Mesenchymal stem cell (in vitro differentiated cells and primary cell): ENCODE results near the gene ZNF292.

Experiments
- DNase-seq: peaks from one replicate; pipeline ENCODE4 v3.0.0-alpha.2; 2013
- H2AFZ ChIP-seq: one replicate; pipeline ENCODE4 v1.6.1; 2013; ENCODE audit warnings: low read depth, mild to moderate bottlenecking, control low read depth, inconsistent platforms, low read length, moderate library complexity
- H2AK5ac ChIP-seq: 2 replicates; pipeline ENCODE4 v1.6.1; 2013; ENCODE audit warnings: low read length, moderate library complexity, mild to moderate bottlenecking, inconsistent platforms; ENCODE audit not compliant: severe bottlenecking
- H2BK120ac ChIP-seq: one replicate; pipeline ENCODE4 v1.6.1; 2013; ENCODE audit warnings: low read depth, mild to moderate bottlenecking, inconsistent platforms, low read length, moderate library complexity
- H2BK12ac ChIP-seq, 2 experiments: one replicate each; pipeline ENCODE4 v1.6.1; 2013; ENCODE audit warnings: inconsistent platforms in 2 of 2, low read length in 2 of 2, mild to moderate bottlenecking in 2 of 2, moderate library complexity in 2 of 2, control low read depth in 1 of 2
- H2BK15ac ChIP-seq: one replicate; pipeline ENCODE4 v1.6.1; 2013; ENCODE audit warnings: mild to moderate bottlenecking, low read depth, inconsistent platforms; ENCODE audit not compliant: poor library complexity, severe bottlenecking
- H2BK5ac ChIP-seq: 2 replicates; pipeline ENCODE4 v1.6.1; 2013; ENCODE audit warnings: low read depth, mild to moderate bottlenecking, low read length, control low read depth, inconsistent platforms; ENCODE audit not compliant: poor library complexity, severe bottlenecking
- H3K14ac ChIP-seq, 2 experiments: one replicate each; pipeline ENCODE4 v1.6.1; 2013; ENCODE audit warnings: inconsistent platforms in 2 of 2, low read length in 2 of 2, control low read depth in 1 of 2, mild to moderate bottlenecking in 1 of 2, moderate library complexity in 1 of 2
- H3K18ac ChIP-seq, 2 experiments: one replicate each; pipeline ENCODE4 v1.6.1; 2013; ENCODE audit warnings: inconsistent platforms in 2 of 2, low read length in 2 of 2, control low read depth in 1 of 2, low read depth in 1 of 2, mild to moderate bottlenecking in 1 of 2
- H3K23ac ChIP-seq, 2 experiments: one replicate each; pipeline ENCODE4 v1.6.1; 2013; ENCODE audit warnings: inconsistent platforms in 2 of 2, low read length in 2 of 2, mild to moderate bottlenecking in 2 of 2, moderate library complexity in 2 of 2, control low read depth in 1 of 2
- H3K27ac ChIP-seq: 2 replicates; pipeline ENCODE4 v1.5.1; 2013; ENCODE audit warnings: mild to moderate bottlenecking, moderate library complexity, low read length, control low read depth, inconsistent platforms; ENCODE audit not compliant: poor library complexity, severe bottlenecking
- H3K27me3 ChIP-seq, 2 experiments: 2 replicates each; pipeline versions ENCODE4 v1.6.1 to v1.7.0; 2013; ENCODE audit warnings: low read length in 2 of 2, mild to moderate bottlenecking in 2 of 2, moderate library complexity in 2 of 2, control low read depth in 1 of 2, inconsistent platforms in 1 of 2; ENCODE audit not compliant: control insufficient read depth in 1 of 2, insufficient read depth in 1 of 2
- H3K36me3 ChIP-seq, 2 experiments: 2 replicates each; pipeline versions ENCODE4 v1.6.1 to v1.7.0; 2013; ENCODE audit warnings: low read length in 2 of 2, control low read depth in 1 of 2, inconsistent platforms in 1 of 2, low read depth in 1 of 2, mild to moderate bottlenecking in 1 of 2; ENCODE audit not compliant: insufficient read depth in 2 of 2, control insufficient read depth in 1 of 2
- H3K4ac ChIP-seq, 2 experiments: one replicate each; pipeline ENCODE4 v1.6.1; 2013; ENCODE audit warnings: inconsistent platforms in 2 of 2, low read length in 2 of 2, mild to moderate bottlenecking in 2 of 2, moderate library complexity in 2 of 2, control low read depth in 1 of 2, low read depth in 1 of 2
- H3K4me1 ChIP-seq: 2 replicates; pipeline ENCODE4 v1.6.1; 2013; ENCODE audit warnings: low read depth, low read length, control low read depth; ENCODE audit not compliant: control insufficient read depth, insufficient read depth
- H3K4me2 ChIP-seq: 2 replicates; pipeline ENCODE4 v1.6.1; 2013; ENCODE audit warnings: low read length, mild to moderate bottlenecking, inconsistent platforms; ENCODE audit not compliant: poor library complexity, severe bottlenecking
- H3K4me3 ChIP-seq, 2 experiments: 2 replicates each; pipeline versions ENCODE4 v1.5.1 to v1.7.0; 2013; ENCODE audit warnings: low read length in 2 of 2, mild to moderate bottlenecking in 2 of 2, control low read depth in 1 of 2, low read depth in 1 of 2; ENCODE audit not compliant: insufficient read depth in 1 of 2
- H3K79me1 ChIP-seq: replicated peaks from 2 replicates; pipeline ENCODE4 v1.6.1; 2013; ENCODE audit warnings: mild to moderate bottlenecking, control low read depth, low read length, inconsistent platforms; ENCODE audit not compliant: poor library complexity, severe bottlenecking
- H3K9ac ChIP-seq: 2 replicates; pipeline ENCODE4 v1.7.0; 2013; ENCODE audit warnings: mild to moderate bottlenecking, low read length, moderate library complexity
- H3K9me3 ChIP-seq: 2 replicates; pipeline ENCODE4 v1.7.0; 2013; ENCODE audit warnings: mild to moderate bottlenecking, low read length; ENCODE audit not compliant: control insufficient read depth
- H4K8ac ChIP-seq: one replicate; pipeline ENCODE4 v1.6.1; 2013; ENCODE audit warnings: inconsistent platforms, mild to moderate bottlenecking, low read length, moderate library complexity
- H4K91ac ChIP-seq: one replicate; pipeline ENCODE4 v1.6.1; 2013; ENCODE audit warnings: mild to moderate bottlenecking, low read length, inconsistent platforms
- WGBS: methylation state at CpG from one replicate; pipeline ENCODE4 v1.1.7; 2013; ENCODE audit warnings: mixed read lengths; 5-methylcytosine and 5-hydroxymethylcytosine counted together

ZNF292 gene

DNA sequence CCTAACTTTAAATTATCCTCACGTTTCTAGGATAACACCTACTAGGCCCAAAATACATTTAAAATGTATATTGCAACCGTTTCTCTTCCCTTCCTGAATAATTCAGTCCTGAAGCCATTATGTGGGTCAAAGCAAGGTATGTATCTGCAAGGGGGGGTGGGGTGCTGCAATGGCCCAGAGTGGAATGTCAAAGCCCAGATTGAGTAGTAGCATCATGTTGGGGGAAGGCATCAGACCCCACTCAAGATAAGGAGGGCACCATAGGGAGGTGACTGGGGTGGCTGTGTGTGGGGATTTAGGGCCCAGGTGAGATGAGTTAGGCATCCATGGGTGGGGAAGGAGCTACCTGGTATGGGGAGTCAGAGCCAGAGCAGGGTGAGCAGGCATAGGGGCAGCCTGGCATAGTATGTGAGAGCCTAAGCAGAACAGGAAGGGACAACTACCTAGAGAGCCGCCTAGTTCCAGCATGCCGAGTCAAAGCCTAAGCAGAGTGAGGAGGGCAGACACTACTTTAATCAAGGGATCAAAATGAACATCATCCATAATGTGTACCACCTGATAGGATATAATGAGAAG, 48.2 kb downstream of the ZNF292 start:
- no peak overlapping the region for H3K4me3 ChIP-seq
- H3K27ac ChIP-seq, result no peak overlapping the region
- H2BK12ac ChIP-seq, result no peak overlapping the region
- H3K36me3 ChIP-seq, result peaks cover 4 to 25% of the 10 kb centered on the region in 2 experiments
- peaks cover 12% of the 10 kb centered on the region for H3K79me1 ChIP-seq
- H3K4ac ChIP-seq, result no peak overlapping the region
- H2BK5ac ChIP-seq, result no peak overlapping the region
- no peak overlapping the region for H2BK120ac ChIP-seq
- no peak overlapping the region for H2BK15ac ChIP-seq
- H3K27me3 ChIP-seq, result no peaks in the 10 kb centered on the region
- H3K9me3 ChIP-seq, result no peaks in the 10 kb centered on the region
- no peak for DNase-seq
- H3K4me1 ChIP-seq, result no peaks in the 10 kb centered on the region
- no peak overlapping the region for H3K14ac ChIP-seq
- no peak overlapping the region for H2AFZ ChIP-seq
- no peak overlapping the region for H3K23ac ChIP-seq
- H2AK5ac ChIP-seq, result no peak overlapping the region
- H3K9ac ChIP-seq, result no peak overlapping the region
- no peak overlapping the region for H4K8ac ChIP-seq
- no peak overlapping the region for H3K4me2 ChIP-seq
- no peak overlapping the region for H3K18ac ChIP-seq
- H4K91ac ChIP-seq, result no peak overlapping the region
- whole genome bisulfite sequencing, result 90% methylated on average over 2 of the region's 4 CpGs

DNA sequence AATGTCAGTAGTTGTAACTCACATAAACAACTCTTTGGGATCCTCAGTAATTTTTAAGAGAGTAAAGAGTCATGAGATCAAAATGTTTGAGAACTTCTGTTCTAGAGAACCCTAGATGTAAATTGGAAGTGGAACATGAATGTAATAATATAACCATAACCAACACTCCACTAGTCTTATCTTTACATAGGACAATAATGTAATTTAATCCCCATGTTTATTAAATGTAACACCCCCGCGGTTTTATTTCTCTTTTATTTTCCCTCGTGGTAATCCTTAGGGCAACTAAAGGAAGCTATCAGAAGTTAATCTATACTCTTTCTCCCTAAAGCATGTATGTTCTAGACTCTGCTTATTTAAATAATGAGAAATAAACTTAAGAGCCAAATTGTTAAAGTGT, 54.4 kb downstream of the ZNF292 start:
- no peak for DNase-seq
- Histone ChIP-seq H2AK5ac (no peak overlapping the region), H4K91ac (no peak overlapping the region), H3K23ac (no peak overlapping the region), H2BK15ac (no peak overlapping the region), H3K4me2 (no peak overlapping the region), H4K8ac (no peak overlapping the region), H3K79me1 (peaks cover 15% of the 10 kb centered on the region), H3K9me3 (no peaks in the 10 kb centered on the region), H3K36me3 (peaks cover 0 to 9% of the 10 kb centered on the region in 2 experiments), H3K27me3 (no peaks in the 10 kb centered on the region), H3K27ac (no peak overlapping the region), H2BK5ac (no peak overlapping the region), H2BK120ac (no peak overlapping the region), H3K4me1 (peaks cover 3% of the 10 kb centered on the region), H3K14ac (no peak overlapping the region), H3K4ac (no peak overlapping the region), H2AFZ (no peak overlapping the region), H3K4me3 (no peak overlapping the region), H3K18ac (no peak overlapping the region), H3K9ac (no peak overlapping the region), H2BK12ac (no peak overlapping the region)
- 65% methylated on average over 3 of the region's 3 CpGs for WGBS

DNA sequence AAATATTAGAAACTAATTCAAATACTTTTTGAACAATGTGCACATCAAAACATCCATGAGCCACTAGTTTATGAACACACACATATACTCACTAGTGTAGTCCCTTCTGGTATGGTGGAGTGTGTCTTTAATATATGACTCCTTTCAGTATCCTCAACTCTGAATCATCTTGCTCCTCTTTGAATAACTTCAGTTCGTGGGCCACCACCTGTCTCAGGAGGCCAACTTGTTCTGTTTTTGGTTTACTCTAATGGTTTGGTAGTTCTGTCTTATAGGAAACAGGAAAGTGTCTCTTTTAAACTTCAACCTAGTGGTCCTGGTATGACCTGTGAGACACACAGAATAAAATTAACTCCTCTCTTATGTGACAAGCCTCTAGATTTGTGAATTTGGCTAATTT, 55.6 kb downstream of the ZNF292 start:
- Histone ChIP-seq H3K36me3 (peaks cover 0 to 7% of the 10 kb centered on the region in 2 experiments), H3K4me3 (no peak overlapping the region), H3K18ac (no peak overlapping the region), H3K9ac (no peak overlapping the region), H3K4me1 (peaks cover 3% of the 10 kb centered on the region), H2BK120ac (no peak overlapping the region), H2AFZ (no peak overlapping the region), H4K91ac (no peak overlapping the region), H2BK5ac (no peak overlapping the region), H3K23ac (no peak overlapping the region), H3K9me3 (no peaks in the 10 kb centered on the region), H3K14ac (no peak overlapping the region), H3K27me3 (no peaks in the 10 kb centered on the region), H2AK5ac (no peak overlapping the region), H3K4me2 (no peak overlapping the region), H3K4ac (no peak overlapping the region), H4K8ac (no peak overlapping the region), H3K79me1 (peaks cover 11% of the 10 kb centered on the region), H2BK12ac (no peak overlapping the region), H3K27ac (no peak overlapping the region), H2BK15ac (no peak overlapping the region)
- no CpG with 5 or more reads among the region's 1 CpG for WGBS
- DNase-seq, result no peak

DNA sequence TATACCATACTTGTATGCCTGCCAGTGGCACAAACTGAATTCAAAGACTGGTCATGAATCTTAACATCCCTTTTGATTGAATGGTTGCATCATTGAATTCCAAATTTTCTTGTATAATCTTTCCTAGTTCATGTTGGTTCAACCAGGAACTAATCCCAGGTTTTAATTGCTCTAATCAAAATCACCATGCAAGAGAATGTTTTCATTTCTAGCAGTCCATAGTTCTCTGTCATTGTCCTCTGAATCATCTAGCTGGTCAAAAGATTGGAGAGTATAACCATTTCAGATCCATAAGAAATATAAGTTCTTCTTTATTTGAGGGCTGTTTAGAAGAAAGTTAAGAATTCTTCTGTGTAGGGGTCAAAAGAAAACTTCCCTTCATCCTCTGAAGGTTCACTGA, 57.2 kb downstream of the ZNF292 start:
- Histone ChIP-seq H2AFZ (no peak overlapping the region), H3K79me1 (peaks cover 9% of the 10 kb centered on the region), H2BK120ac (no peak overlapping the region), H3K9me3 (no peaks in the 10 kb centered on the region), H2AK5ac (no peak overlapping the region), H3K9ac (no peak overlapping the region), H3K4me3 (no peak overlapping the region), H2BK15ac (no peak overlapping the region), H3K27me3 (no peaks in the 10 kb centered on the region), H3K18ac (no peak overlapping the region), H3K4me1 (peaks cover 3% of the 10 kb centered on the region), H4K91ac (no peak overlapping the region), H3K23ac (no peak overlapping the region), H3K27ac (no peak overlapping the region), H2BK5ac (no peak overlapping the region), H3K14ac (no peak overlapping the region), H2BK12ac (no peak overlapping the region), H3K36me3 (peaks cover 0 to 18% of the 10 kb centered on the region in 2 experiments), H3K4ac (no peak overlapping the region), H3K4me2 (no peak overlapping the region), H4K8ac (no peak overlapping the region)
- no peak for DNase-seq
